Thymus (tissue), 11 donors: ENCODE results near the gene RIPOR2. TPM values are rescaled to one million over a fixed set of nuclear protein-coding genes. Genes with fewer than 3 reads are reported as not detected.
"Not testable (repeated sequence)": the region's sequence is repeated elsewhere in the genome, so short reads cannot be mapped to it uniquely, and the experiment has no call there.

Experiments used
- DNase-seq, 9 donors: peaks; one replicate each; pipeline ENCODE4 v3.0.0-alpha.2; 2013; ENCODE audit warnings: low spot score in 9 of 9, low read depth in 6 of 9, missing footprints in 1 of 9
- H3K27ac ChIP-seq, 2 donors: one replicate each; pipeline ENCODE4 v1.5.1; 2013; ENCODE audit warnings: control low read depth in 1 of 2, low read depth in 1 of 2, low read length in 1 of 2, mild to moderate bottlenecking in 1 of 2, moderate library complexity in 1 of 2
- H3K27me3 ChIP-seq, 2 donors: one replicate each; pipeline ENCODE4 v1.5.1; 2013; ENCODE audit warnings: low read length in 1 of 2; ENCODE audit not compliant: control insufficient read depth in 2 of 2, insufficient read depth in 1 of 2
- H3K36me3 ChIP-seq, 2 donors: one replicate each; pipeline ENCODE4 v1.5.1; 2013; ENCODE audit warnings: low read length in 1 of 2, mild to moderate bottlenecking in 1 of 2, moderate library complexity in 1 of 2; ENCODE audit not compliant: control insufficient read depth in 2 of 2, insufficient read depth in 2 of 2
- H3K4me1 ChIP-seq, 2 donors: one replicate each; pipeline ENCODE4 v1.5.1; 2013; ENCODE audit warnings: low read length in 2 of 2; ENCODE audit not compliant: control insufficient read depth in 2 of 2, insufficient read depth in 2 of 2
- H3K4me3 ChIP-seq, 2 donors: one replicate each; pipeline ENCODE4 v1.5.1; 2013; ENCODE audit warnings: low read length in 2 of 2, control low read depth in 1 of 2, mild to moderate bottlenecking in 1 of 2
- H3K9me3 ChIP-seq, 2 donors: one replicate each; pipeline ENCODE4 v1.5.1; 2013; ENCODE audit warnings: low read length in 1 of 2, mild to moderate bottlenecking in 1 of 2; ENCODE audit not compliant: control insufficient read depth in 2 of 2, insufficient read depth in 1 of 2
- WGBS: extraction: QIAGEN DNeasy Blood & Tissue Kit; methylation state at CpG from one replicate; pipeline ENCODE4 v1.1.7; 2013; 5-methylcytosine and 5-hydroxymethylcytosine counted together
- polyA plus RNA-seq: library from polyadenylated mRNA; stranded (reverse); fragments of 200-250 nt; gene quantifications from one replicate; pipeline ENCODE4 v1.2.3, GENCODE V29; 2013
- total RNA-seq: library from RNA; stranded (reverse); fragments of 120-200 nt; gene quantifications from one replicate; pipeline ENCODE4 v1.2.4, GENCODE V29; 2013
- donor health status: healthy.

RIPOR2 gene
- total and polyA plus RNA-seq, 2 donors: 27.4 to 48.4 TPM

DNA sequence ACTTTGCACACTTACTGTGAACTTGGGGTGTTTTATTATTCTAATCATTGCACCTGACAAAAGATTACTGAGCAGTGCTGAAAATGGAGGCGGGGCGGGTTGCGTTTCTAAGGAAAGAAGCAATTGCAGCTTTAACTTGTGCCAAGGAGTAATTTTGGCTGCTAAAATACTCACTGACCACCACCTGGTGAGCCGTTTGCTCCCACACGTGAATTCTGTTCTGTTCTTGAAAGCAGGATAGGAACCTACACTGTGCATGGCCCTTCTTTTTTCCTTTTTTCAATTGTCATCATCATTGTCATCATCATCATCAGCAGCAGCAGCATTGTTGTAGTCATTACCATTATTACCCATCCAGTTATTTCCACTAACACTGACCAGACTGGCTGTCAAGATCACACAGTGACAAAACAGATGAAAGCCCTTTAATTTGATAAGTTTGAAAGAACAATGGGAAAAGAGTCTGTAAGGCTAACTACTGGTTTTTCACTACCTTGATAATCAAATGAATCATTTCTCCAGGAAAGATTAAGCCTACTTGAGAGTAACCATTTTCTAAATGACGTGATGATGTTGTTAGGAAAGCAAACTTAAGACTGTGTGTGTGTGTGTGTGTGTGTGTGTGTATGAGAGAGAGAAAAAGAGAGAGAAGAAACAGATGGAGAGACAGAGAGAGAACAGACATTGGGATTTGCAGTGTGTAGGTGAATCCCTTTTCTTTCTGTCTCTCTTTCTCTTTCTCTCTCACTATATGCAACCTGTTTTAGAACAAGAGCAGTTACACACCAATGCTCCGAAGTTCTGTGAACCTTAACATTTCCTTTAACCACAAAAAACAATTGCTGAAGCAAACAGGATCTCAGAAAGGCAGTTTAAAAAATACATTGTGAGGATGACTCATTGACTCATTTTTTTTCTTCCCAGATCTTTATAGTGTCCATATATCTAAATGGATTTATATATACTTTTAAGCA, 3.8 kb downstream of the RIPOR2 start:
- Histone ChIP-seq H3K4me3 (peak overlapping the region; percentile 25 to 26), H3K36me3 (peaks cover 0 to 3% of the 10 kb centered on the region in 2 donors), H3K27ac (peak overlapping the region; percentile 89 to 93), H3K9me3 (no peaks in the 10 kb centered on the region), H3K4me1 (peaks cover 28 to 69% of the 10 kb centered on the region in 2 donors), H3K27me3 (no peaks in the 10 kb centered on the region)
- 62% methylated on average over 7 of the region's 7 CpGs for WGBS
- peak in 3 of 9 donors; percentile 68 to 87 (median 73) for DNase-seq

DNA sequence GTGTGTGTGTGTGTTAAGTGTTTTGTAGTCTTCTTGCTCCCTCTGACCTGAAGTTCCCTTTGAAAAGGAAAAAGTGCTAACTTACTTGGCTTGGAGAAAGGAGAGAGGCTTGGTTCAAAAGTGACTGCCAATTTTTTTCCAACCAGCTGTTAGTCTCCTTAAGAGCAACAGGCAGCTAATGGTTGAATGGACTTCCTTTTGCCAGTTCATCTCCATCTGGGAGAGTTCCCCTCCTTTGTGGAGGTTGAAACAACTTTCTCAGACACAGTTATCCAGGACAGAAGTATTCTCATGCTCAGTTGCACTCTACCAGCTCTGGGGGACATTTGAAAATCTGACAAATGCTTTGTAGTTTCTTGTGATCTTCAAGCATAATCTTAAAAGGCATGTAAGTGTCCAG, 4.5 kb downstream of the RIPOR2 start:
- peaks cover 0 to 3% of the 10 kb centered on the region in 2 donors for H3K36me3 ChIP-seq
- no peak overlapping the region for H3K4me3 ChIP-seq
- H3K4me1 ChIP-seq: peaks cover 33 to 66% of the 10 kb centered on the region in 2 donors
- H3K27ac ChIP-seq: peak overlapping the region; percentile 38 to 93
- no peaks in the 10 kb centered on the region for H3K27me3 ChIP-seq
- no peak for DNase-seq
- H3K9me3 ChIP-seq: no peaks in the 10 kb centered on the region

DNA sequence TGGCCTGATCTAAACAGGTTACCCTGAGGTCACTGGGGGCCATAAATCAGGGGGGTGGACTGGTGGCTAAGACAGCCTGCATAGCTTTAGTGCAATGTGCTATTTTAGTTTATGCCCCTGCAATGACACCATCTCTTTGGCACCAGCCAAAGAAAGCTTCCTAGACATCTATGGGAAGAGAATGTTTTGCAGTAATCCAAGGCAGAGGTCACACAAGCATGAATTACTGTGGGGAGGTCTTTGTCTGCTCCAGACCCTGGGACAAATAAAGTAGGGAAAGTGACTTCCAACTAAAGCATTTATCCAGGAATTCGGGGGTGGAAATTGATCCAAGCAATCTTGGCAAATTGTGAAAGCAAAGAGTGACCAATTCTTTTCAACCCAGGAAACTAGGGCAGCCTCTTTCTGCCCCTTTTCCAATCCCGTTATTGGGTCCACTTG, 5.3 kb downstream of the RIPOR2 start:
- H3K27ac ChIP-seq: peak overlapping the region in 1 of 2 donors; percentile 33
- peaks cover 0 to 3% of the 10 kb centered on the region in 2 donors for H3K36me3 ChIP-seq
- DNase-seq: no peak
- no peak overlapping the region for H3K4me3 ChIP-seq
- no peaks in the 10 kb centered on the region for H3K9me3 ChIP-seq
- peaks cover 33 to 65% of the 10 kb centered on the region in 2 donors for H3K4me1 ChIP-seq
- H3K27me3 ChIP-seq: no peaks in the 10 kb centered on the region
- WGBS: 80% methylated on average over 2 of the region's 2 CpGs

DNA sequence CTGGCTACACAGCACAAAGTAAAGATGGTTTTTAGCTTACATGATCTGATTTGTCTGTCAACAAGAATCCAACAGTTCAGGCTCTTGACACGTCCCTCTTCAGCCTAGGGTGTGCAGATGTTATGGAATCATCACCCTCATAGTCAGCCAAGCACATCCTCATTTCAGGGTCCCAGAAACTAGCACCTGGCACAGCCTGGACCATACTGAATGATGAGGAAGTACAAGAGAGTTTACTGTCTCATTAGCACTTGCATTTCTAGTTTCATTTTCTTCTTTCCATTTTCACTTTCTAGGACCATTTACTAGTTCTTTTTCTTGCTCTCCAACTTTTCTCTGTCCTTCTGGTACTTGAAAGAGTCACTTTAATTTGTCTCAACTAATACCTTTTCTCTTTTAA, 6.5 kb downstream of the RIPOR2 start:
- peaks cover 33 to 64% of the 10 kb centered on the region in 2 donors for H3K4me1 ChIP-seq
- no peaks in the 10 kb centered on the region for H3K9me3 ChIP-seq
- H3K27ac ChIP-seq: peak overlapping the region in 1 of 2 donors; percentile 61
- no peak overlapping the region for H3K4me3 ChIP-seq
- 4% methylated on average over 1 of the region's 1 CpG for WGBS
- H3K36me3 ChIP-seq: peaks cover 0 to 3% of the 10 kb centered on the region in 2 donors
- H3K27me3 ChIP-seq: no peaks in the 10 kb centered on the region
- DNase-seq: peak in 1 of 9 donors; percentile 64

DNA sequence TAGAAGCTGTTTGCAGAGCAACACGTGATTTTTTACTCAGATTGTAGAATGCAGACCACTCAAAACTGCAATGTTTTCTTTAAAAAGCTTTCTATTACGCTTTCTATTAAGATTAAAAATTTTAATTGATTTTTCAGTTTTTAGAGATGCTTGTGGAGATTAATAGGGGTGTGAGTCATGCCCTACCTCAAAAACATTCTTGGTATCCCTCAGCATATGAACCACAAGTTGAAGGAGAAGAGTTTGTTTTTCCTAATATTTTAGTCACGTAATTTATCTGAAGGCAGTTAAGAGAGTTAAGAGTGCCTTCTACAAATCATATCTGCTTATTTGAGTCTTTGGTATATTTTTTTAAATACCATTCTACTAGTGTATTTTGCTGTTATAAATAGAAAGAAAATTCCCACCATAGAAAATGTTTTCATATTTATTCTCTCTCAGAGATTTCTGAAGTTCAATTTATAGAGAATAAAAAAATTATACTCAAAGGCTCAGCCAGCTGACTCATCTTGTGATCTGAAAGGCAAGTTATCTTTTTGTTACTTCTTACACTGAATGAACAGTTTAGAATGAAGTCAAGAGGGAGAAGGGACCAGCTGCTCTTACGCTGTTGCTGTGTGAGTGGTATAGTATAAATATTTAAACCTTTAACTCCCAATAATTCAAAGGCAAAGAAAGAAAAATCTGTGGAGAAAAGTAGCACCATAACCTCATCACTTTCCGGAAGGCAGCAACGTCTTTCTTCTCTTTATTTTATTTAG, 7.6 kb downstream of the RIPOR2 start:
- 88% methylated on average over 6 of the region's 6 CpGs for WGBS
- no peak overlapping the region for H3K4me3 ChIP-seq
- H3K4me1 ChIP-seq: peaks cover 26 to 63% of the 10 kb centered on the region in 2 donors
- H3K27me3 ChIP-seq: no peaks in the 10 kb centered on the region
- DNase-seq: no peak
- H3K27ac ChIP-seq: peak overlapping the region in 1 of 2 donors; percentile 64
- no peaks in the 10 kb centered on the region for H3K9me3 ChIP-seq
- peaks cover 0 to 3% of the 10 kb centered on the region in 2 donors for H3K36me3 ChIP-seq

DNA sequence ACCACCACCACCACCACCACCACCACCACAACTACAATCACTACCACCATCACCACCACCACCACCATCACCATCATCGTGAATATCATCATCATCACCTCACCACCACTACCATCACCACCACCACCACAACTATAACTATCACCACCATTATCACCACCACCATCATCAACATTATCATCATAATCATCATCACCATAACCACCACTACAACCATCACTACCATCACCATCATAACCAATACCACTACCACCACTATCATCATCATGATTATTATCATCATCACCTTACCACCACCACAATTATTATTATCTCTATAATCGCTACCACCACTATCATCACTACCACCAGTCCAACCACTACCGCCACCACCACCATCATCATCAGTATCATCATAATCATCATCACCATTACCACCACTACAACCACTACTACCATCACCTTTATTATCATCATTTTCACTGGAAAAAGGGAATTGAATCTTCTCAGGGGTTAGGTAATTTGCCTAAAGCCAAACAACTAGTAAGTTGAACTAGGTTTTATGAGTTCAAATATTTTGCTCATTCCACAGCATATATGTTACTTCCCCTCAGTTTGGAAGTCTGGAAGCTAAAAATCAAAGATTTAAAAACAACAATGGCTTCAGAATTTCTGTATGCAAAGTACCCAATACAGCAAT, 8.3 kb downstream of the RIPOR2 start:
- no peak for DNase-seq
- Histone ChIP-seq H3K4me3 (no peak overlapping the region), H3K27ac (no peak overlapping the region), H3K36me3 (peaks cover 0 to 3% of the 10 kb centered on the region in 2 donors), H3K4me1 (peaks cover 28 to 64% of the 10 kb centered on the region in 2 donors), H3K9me3 (no peaks in the 10 kb centered on the region), H3K27me3 (no peaks in the 10 kb centered on the region)
- WGBS: 97% methylated on average over 3 of the region's 3 CpGs

DNA sequence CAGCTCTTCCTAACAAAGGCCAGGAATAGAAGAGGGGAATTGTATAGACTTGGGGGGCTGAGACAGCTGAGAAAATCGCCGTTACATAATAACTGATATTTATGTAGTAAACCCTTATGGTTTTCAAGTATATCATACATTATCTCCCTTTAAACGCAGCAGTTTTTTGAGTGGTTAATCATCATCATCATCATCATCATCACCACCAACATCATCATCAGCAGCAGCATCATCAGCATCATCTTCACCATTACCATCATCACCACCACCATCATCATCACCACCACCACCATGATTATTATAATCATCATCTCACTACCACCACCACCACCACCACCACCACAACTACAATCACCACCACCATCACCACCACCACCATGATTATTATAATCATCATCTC, 9.1 kb downstream of the RIPOR2 start:
- not testable (repeated sequence) for DNase-seq, H3K4me3 ChIP-seq
- H3K27ac ChIP-seq: peak overlapping the region in 1 of 2 donors; percentile 55

DNA sequence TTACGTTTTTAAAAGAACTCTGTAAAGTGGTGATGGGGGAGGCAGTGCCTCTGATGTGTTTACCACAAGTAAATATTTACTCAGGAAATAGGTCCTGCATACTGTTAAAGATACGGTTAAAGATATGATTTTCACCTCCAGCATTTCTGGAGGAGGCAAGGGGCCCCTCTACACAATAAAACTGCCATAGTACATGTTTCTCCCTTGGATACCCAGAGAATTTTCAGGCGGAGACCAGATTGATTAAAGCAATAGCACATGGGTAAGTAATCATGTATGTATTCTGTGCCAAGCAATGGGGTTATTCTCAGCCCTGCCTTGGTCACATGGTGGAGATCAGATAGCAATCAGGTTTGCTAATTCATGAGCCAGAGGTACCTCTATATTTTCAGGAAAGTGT, 9.6 kb downstream of the RIPOR2 start:
- Histone ChIP-seq H3K27ac (peak overlapping the region in 1 of 2 donors; percentile 55), H3K27me3 (no peaks in the 10 kb centered on the region), H3K36me3 (peaks cover 0 to 3% of the 10 kb centered on the region in 2 donors), H3K4me1 (peaks cover 25 to 69% of the 10 kb centered on the region in 2 donors), H3K9me3 (no peaks in the 10 kb centered on the region), H3K4me3 (no peak overlapping the region)
- DNase-seq: peak in 1 of 9 donors; percentile 56
- WGBS: 28% methylated on average over 3 of the region's 3 CpGs

More for the DNA sequence above, 9.1 kb downstream of the RIPOR2 start:
- 97% methylated on average over 3 of the region's 3 CpGs for WGBS
- H3K4me1 ChIP-seq: peaks cover 27 to 69% of the 10 kb centered on the region in 2 donors
- H3K9me3 ChIP-seq, H3K36me3 ChIP-seq, H3K27me3 ChIP-seq: not testable (repeated sequence)
